Vagina (tissue), 2 donors: ENCODE measurements around the gene CRYBG1.

Experiments
- POLR2AphosphoS5 ChIP-seq, 2 donors: sonication (generic); formaldehyde crosslinking; IDR thresholded peaks; one replicate each; pipeline ENCODE4 v1.9.0; 2017; ENCODE audit warnings: antibody characterized with exemption in 2 of 2, mild to moderate bottlenecking in 2 of 2, low read depth in 1 of 2; ENCODE audit not compliant: insufficient read depth in 1 of 2
- TF ChIP-seq, protein P1 (sequence below), 3 experiments: fragments of 450-650 bp in 2 of 3; fragments of 200-600 bp in 1 of 3; sonication (generic) in 1 of 3; IDR thresholded peaks; one replicate each; pipeline ENCODE4 v1.5.1; 2017 to 2019; ENCODE audit warnings: antibody characterized with exemption in 3 of 3, mild to moderate bottlenecking in 2 of 3, moderate library complexity in 2 of 3

DNA sequence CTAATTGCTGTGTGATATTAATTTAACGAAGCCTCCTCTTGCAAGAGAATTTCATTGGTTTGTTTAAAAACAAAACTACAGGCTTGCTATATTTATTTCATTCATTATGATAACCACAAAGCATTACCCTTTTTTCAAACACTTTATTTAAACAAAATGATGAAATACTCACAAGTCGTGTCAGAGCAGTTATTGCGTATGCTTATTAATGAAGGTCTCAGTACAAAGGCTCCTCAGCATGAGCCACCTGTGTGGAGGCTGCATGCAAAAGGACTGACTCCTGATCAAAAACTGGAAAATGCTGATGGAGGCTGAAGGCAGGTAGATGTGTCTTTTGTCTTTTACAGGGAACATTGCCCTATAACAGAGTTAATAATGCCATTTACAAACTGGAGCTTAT, 130.5 kb downstream of the CRYBG1 start:
- TF ChIP-seq POLR2AphosphoS5 (IDR thresholded peaks at IDR 0.05; ENCODE audit: insufficient read depth in 1 of 2, low read depth in 1 of 2): no peak
- TF ChIP-seq, protein P1, sequence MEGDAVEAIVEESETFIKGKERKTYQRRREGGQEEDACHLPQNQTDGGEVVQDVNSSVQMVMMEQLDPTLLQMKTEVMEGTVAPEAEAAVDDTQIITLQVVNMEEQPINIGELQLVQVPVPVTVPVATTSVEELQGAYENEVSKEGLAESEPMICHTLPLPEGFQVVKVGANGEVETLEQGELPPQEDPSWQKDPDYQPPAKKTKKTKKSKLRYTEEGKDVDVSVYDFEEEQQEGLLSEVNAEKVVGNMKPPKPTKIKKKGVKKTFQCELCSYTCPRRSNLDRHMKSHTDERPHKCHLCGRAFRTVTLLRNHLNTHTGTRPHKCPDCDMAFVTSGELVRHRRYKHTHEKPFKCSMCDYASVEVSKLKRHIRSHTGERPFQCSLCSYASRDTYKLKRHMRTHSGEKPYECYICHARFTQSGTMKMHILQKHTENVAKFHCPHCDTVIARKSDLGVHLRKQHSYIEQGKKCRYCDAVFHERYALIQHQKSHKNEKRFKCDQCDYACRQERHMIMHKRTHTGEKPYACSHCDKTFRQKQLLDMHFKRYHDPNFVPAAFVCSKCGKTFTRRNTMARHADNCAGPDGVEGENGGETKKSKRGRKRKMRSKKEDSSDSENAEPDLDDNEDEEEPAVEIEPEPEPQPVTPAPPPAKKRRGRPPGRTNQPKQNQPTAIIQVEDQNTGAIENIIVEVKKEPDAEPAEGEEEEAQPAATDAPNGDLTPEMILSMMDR (IDR thresholded peaks at IDR 0.05): no peak
